IPS DF 4.7 (cell line): ENCODE data around the gene BRINP2.

Source experiments
- DNase-seq: peaks from one replicate; pipeline ENCODE4 v3.0.0-alpha.2; 2013; ENCODE audit warnings: low spot score; ENCODE audit errors: extremely low read depth

Gene BRINP2

GRCh38 chr1:177165069-177165439, 5.7 kb upstream of the BRINP2 start:
- DNase-seq: no peak

- DNase-seq: no peak
Measured at GRCh38 chr1:177171536-177172123, 872 bp downstream of the BRINP2 start.

GRCh38 chr1:177172272-177172671, 1.5 kb downstream of the BRINP2 start:
- no peak for DNase-seq

- DNase-seq: no peak
Measured at GRCh38 chr1:177172866-177173265, 2.1 kb downstream of the BRINP2 start.

- no peak for DNase-seq
Measured at GRCh38 chr1:177173976-177174375, 3.2 kb downstream of the BRINP2 start.

GRCh38 chr1:177174921-177175634, 4.3 kb downstream of the BRINP2 start:
- DNase-seq: no peak

- DNase-seq: no peak
Measured at GRCh38 chr1:177181280-177181630, 10.5 kb downstream of the BRINP2 start.

- DNase-seq: no peak
Measured at GRCh38 chr1:177181631-177182291, 11.0 kb downstream of the BRINP2 start.

GRCh38 chr1:177183836-177184235, 13.1 kb downstream of the BRINP2 start:
- no peak for DNase-seq

GRCh38 chr1:177185209-177185608, 14.5 kb downstream of the BRINP2 start:
- no peak for DNase-seq

- DNase-seq: no peak
Measured at GRCh38 chr1:177186639-177187038, 15.9 kb downstream of the BRINP2 start.

- DNase-seq: no peak
Measured at GRCh38 chr1:177190308-177190970, 19.7 kb downstream of the BRINP2 start.

- DNase-seq: no peak
Measured at GRCh38 chr1:177198243-177198642, 27.5 kb downstream of the BRINP2 start.

GRCh38 chr1:177200290-177200689, 29.5 kb downstream of the BRINP2 start:
- no peak for DNase-seq

- DNase-seq: no peak
Measured at GRCh38 chr1:177206831-177207355, 36.1 kb downstream of the BRINP2 start.

- DNase-seq: no peak
Measured at GRCh38 chr1:177208920-177209319, 38.2 kb downstream of the BRINP2 start.

GRCh38 chr1:177209357-177209756, 38.6 kb downstream of the BRINP2 start:
- DNase-seq: no peak

GRCh38 chr1:177210071-177210470, 39.3 kb downstream of the BRINP2 start:
- DNase-seq: no peak

GRCh38 chr1:177211231-177211630, 40.5 kb downstream of the BRINP2 start:
- no peak for DNase-seq

- DNase-seq: no peak
Measured at GRCh38 chr1:177216587-177217202, 45.9 kb downstream of the BRINP2 start.

GRCh38 chr1:177219554-177220458, 49.0 kb downstream of the BRINP2 start:
- DNase-seq: no peak
